ENCODE measurements around the gene KLF11.

GRCh38 chr2:10003206-10004125 lies 39.9 kb upstream of the KLF11 start:
- TF ChIP-seq CTCF (IDR thresholded peaks at IDR 0.05; ENCODE audit: insufficient read depth, low read length) (no peak), GABPA (IDR thresholded peaks at IDR 0.05; ENCODE audit: low read depth) (no peak), REST (IDR thresholded peaks at IDR 0.05; ENCODE audit: insufficient replicate concordance, low read depth) (no peak)
